HepG2 (cell line): ENCODE results near the gene CDT1. TPM values are rescaled to one million over a fixed set of nuclear protein-coding genes. Genes with fewer than 3 reads are reported as not detected.
A peak's percentile ranks its signal among the peaks of the same experiment; 100 is the strongest.

Source experiments
- ELK4 ChIP-seq: sonication (generic); formaldehyde crosslinking; IDR thresholded peaks from 2 replicates; pipeline ENCODE4 v1.9.0; 2021; ENCODE audit warnings: missing genetic modification reagents, borderline replicate concordance
- EP300 ChIP-seq, 3 experiments: sonication (generic) in 1 of 3; formaldehyde crosslinking in 1 of 3; IDR thresholded peaks; 2 replicates each; pipeline versions ENCODE4 v1.5.1 to v1.6.1; 2011 to 2020; ENCODE audit warnings: low read depth in 2 of 3, low read length in 2 of 3, borderline replicate concordance in 1 of 3, improper control_type of control experiment in 1 of 3, mild to moderate bottlenecking in 1 of 3, missing genetic modification reagents in 1 of 3, moderate library complexity in 1 of 3
- GABPB1 ChIP-seq: IDR thresholded peaks from 2 replicates; pipeline ENCODE4 v1.6.1; 2016; ENCODE audit warnings: mild to moderate bottlenecking, missing genetic modification reagents, moderate library complexity, missing compliant biosample characterization
- HNF4A ChIP-seq: sonication (generic); formaldehyde crosslinking; IDR thresholded peaks from 2 replicates; pipeline ENCODE4 v1.4.0; 2020; ENCODE audit warnings: missing genetic modification reagents
- MTA1 ChIP-seq: sonication (generic); formaldehyde crosslinking; IDR thresholded peaks from 2 replicates; pipeline ENCODE4 v1.4.0; 2020; ENCODE audit warnings: missing genetic modification reagents, mild to moderate bottlenecking, borderline replicate concordance
- ONECUT2 ChIP-seq: sonication (generic); formaldehyde crosslinking; IDR thresholded peaks from 2 replicates; pipeline ENCODE4 v1.4.0; 2020; ENCODE audit warnings: missing genetic modification reagents
- PRPF4 ChIP-seq: fragments of 200-400 bp; formaldehyde crosslinking; IDR thresholded peaks from 2 replicates; pipeline ENCODE4 v1.6.1; 2016; ENCODE audit warnings: low read length, low read depth; ENCODE audit not compliant: poor library complexity, severe bottlenecking
- RBFOX2 ChIP-seq: fragments of 200-400 bp; formaldehyde crosslinking; IDR thresholded peaks from 2 replicates; pipeline ENCODE4 v1.6.1; 2017; ENCODE audit warnings: low read depth, mild to moderate bottlenecking, low read length
- SRSF9 ChIP-seq: fragments of 200-400 bp; formaldehyde crosslinking; IDR thresholded peaks from 2 replicates; pipeline ENCODE4 v1.6.1; 2018; ENCODE audit warnings: borderline replicate concordance, mild to moderate bottlenecking, low read depth, low read length; ENCODE audit not compliant: insufficient read depth, poor library complexity, severe bottlenecking
- TBX2 ChIP-seq: sonication (generic); formaldehyde crosslinking; IDR thresholded peaks from 2 replicates; pipeline ENCODE4 v1.5.0; 2020; ENCODE audit warnings: missing genetic modification reagents, mild to moderate bottlenecking, borderline replicate concordance
- TEAD3 ChIP-seq: optimal IDR thresholded peaks from 2 replicates; pipeline ENCODE3; 2016; ENCODE audit warnings: borderline replicate concordance
- ZBTB40 ChIP-seq, 2 experiments: fragments of 450-650 bp in 1 of 2; sonication (generic) in 1 of 2; formaldehyde crosslinking in 1 of 2; IDR thresholded peaks; 2 replicates each; pipeline versions ENCODE4 v1.6.1 to v1.8.0; 2016 to 2022; ENCODE audit warnings: antibody characterized with exemption in 1 of 2, mild to moderate bottlenecking in 1 of 2, missing genetic modification reagents in 1 of 2
- ZBTB7B ChIP-seq: sonication (generic); formaldehyde crosslinking; IDR thresholded peaks from 2 replicates; pipeline ENCODE4 v1.4.0; 2020; ENCODE audit warnings: missing genetic modification reagents
- ZMYM2 ChIP-seq: sonication (generic); formaldehyde crosslinking; IDR thresholded peaks from 2 replicates; pipeline ENCODE4 v1.8.0; 2022; ENCODE audit warnings: mild to moderate bottlenecking, missing genetic modification reagents
- ZNF101 ChIP-seq: sonication (generic); formaldehyde crosslinking; IDR thresholded peaks from 2 replicates; pipeline ENCODE4 v1.4.0; 2020; ENCODE audit warnings: mild to moderate bottlenecking, low read depth, missing genetic modification reagents, borderline replicate concordance
- ZNF253 ChIP-seq: sonication (generic); formaldehyde crosslinking; IDR thresholded peaks from 2 replicates; pipeline ENCODE4 v1.8.0; 2022; ENCODE audit warnings: mild to moderate bottlenecking, missing genetic modification reagents, borderline replicate concordance
- ZNF543 ChIP-seq: sonication (generic); formaldehyde crosslinking; IDR thresholded peaks from 2 replicates; pipeline ENCODE4 v1.4.0; 2020; ENCODE audit warnings: mild to moderate bottlenecking, missing genetic modification reagents
- ZNF550 ChIP-seq: sonication (generic); formaldehyde crosslinking; IDR thresholded peaks from 2 replicates; pipeline ENCODE4 v1.4.0; 2020; ENCODE audit warnings: mild to moderate bottlenecking, missing genetic modification reagents, borderline replicate concordance
- polyA plus RNA-seq, 8 experiments: library from polyadenylated mRNA; depleted of rRNA in 3 of 8; stranded (reverse) in 7 of 8; unstranded in 1 of 8; fragments of >200 nt; fragmentation: Illumina TruSeq in 4 of 8; extraction: Trizol in 4 of 8; gene quantifications; 2 replicates each; pipeline versions ENCODE4 v1.2.1 to v1.2.3, GENCODE V29; 2011 to 2016; ENCODE audit warnings: low read depth in 4 of 8, missing spikeins in 1 of 8, mixed read lengths in 1 of 8; ENCODE audit not compliant: insufficient read depth in 1 of 8
- total RNA-seq, 5 experiments: library from RNA; depleted of rRNA; stranded (reverse); fragments of >200 nt; fragmentation: Illumina TruSeq; extraction: Trizol; gene quantifications; 2 replicates each; pipeline ENCODE4 v1.2.3, GENCODE V29; 2016; ENCODE audit warnings: low read depth in 1 of 5

CDT1 gene
- total and polyA plus RNA-seq, 2 of the 13 experiments (the other 11 are each of a cell fraction or from before 2014, with no cell fraction given): 23.1 to 23.8 TPM

- TF ChIP-seq PRPF4 (no peak), MTA1 (CRISPR knock-in tag) (peak; percentile 70), ZMYM2 (peak; percentile 75; the same call in 1 of the 2 replicates), ZNF543 (CRISPR knock-in tag) (no peak), ZNF550 (CRISPR knock-in tag) (no peak), EP300 (IDR thresholded peaks at IDR 0.05; ENCODE audit: low read depth in 2 of 2, low read length in 2 of 2) (peak; percentile 23 to 49; a peak in 1 of 4 replicates), EP300 (CRISPR knock-in tag; IDR thresholded peaks at IDR 0.05; ENCODE audit: borderline replicate concordance) (no peak), TEAD3 (CRISPR knock-in tag) (peak; percentile 23), SRSF9 (no peak), ZBTB40 (IDR thresholded peaks at IDR 0.05) (no peak), ZBTB40 (CRISPR knock-in tag; IDR thresholded peaks at IDR 0.05) (no peak), GABPB1 (CRISPR knock-in tag) (peak; percentile 22; the same call in 1 of the 2 replicates), ELK4 (CRISPR knock-in tag) (no peak), HNF4A (CRISPR knock-in tag) (peak; percentile 53), ZNF253 (CRISPR knock-in tag) (no peak), ZNF101 (CRISPR knock-in tag) (no peak), ZBTB7B (0 out of 2 replicates have a peak, but pooled peaks have one; percentile 63), ONECUT2 (no peak), RBFOX2 (peak; percentile 47; the same call in 1 of the 2 replicates), TBX2 (CRISPR knock-in tag) (peak; percentile 51; the same call in 1 of the 2 replicates)
These were observed 10.2 kb upstream of the CDT1 start (continued) for GRCh38 chr16:88793251-88793954.
